GM23248 (cell line): ENCODE measurements around the gene CCDC142. TPM values are rescaled to one million over a fixed set of nuclear protein-coding genes. Genes with fewer than 3 reads are reported as not detected.

Experiments used
- DNase-seq: peaks from one replicate; pipeline ENCODE4 v3.0.0-alpha.2; 2015
- H2AFZ ChIP-seq: fragments of 200-600 bp; sonication (generic); 2 replicates; pipeline ENCODE4 v1.6.1; 2016; ENCODE audit warnings: antibody characterized with exemption
- H3F3A ChIP-seq: fragments of 200-600 bp; sonication (generic); 2 replicates; pipeline ENCODE4 v1.6.1; 2016; ENCODE audit warnings: mild to moderate bottlenecking, antibody characterized with exemption, mixed run types; ENCODE audit not compliant: insufficient read depth
- H3K27ac ChIP-seq: fragments of 200-600 bp; sonication (generic); 2 replicates; pipeline ENCODE4 v1.5.1; 2016; ENCODE audit warnings: mild to moderate bottlenecking
- H3K27me3 ChIP-seq: fragments of 200-600 bp; sonication (generic); replicated peaks from 2 replicates; pipeline ENCODE4 v1.6.1; 2016; ENCODE audit warnings: mild to moderate bottlenecking; ENCODE audit not compliant: insufficient read depth
- H3K36me3 ChIP-seq: fragments of 200-600 bp; sonication (generic); 2 replicates; pipeline ENCODE4 v1.6.1; 2016; ENCODE audit warnings: low read depth, mild to moderate bottlenecking
- H3K4me1 ChIP-seq: fragments of 200-600 bp; sonication (generic); 2 replicates; pipeline ENCODE4 v1.6.1; 2016; ENCODE audit warnings: mild to moderate bottlenecking; ENCODE audit not compliant: insufficient read depth
- H3K4me2 ChIP-seq: fragments of 200-600 bp; sonication (generic); one replicate; pipeline ENCODE4 v1.6.1; 2016; ENCODE audit warnings: mild to moderate bottlenecking; ENCODE audit not compliant: unreplicated experiment
- H3K4me3 ChIP-seq: fragments of 200-600 bp; sonication (generic); 2 replicates; pipeline ENCODE4 v1.5.1; 2016; ENCODE audit warnings: mild to moderate bottlenecking
- H3K79me2 ChIP-seq: fragments of 200-600 bp; sonication (generic); 2 replicates; pipeline ENCODE4 v1.6.1; 2016; ENCODE audit warnings: mild to moderate bottlenecking; ENCODE audit not compliant: insufficient read depth
- H3K9ac ChIP-seq: fragments of 200-600 bp; sonication (generic); 2 replicates; pipeline ENCODE4 v1.6.1; 2016; ENCODE audit warnings: mild to moderate bottlenecking
- H3K9me2 ChIP-seq: fragments of 200-600 bp; sonication (generic); 2 replicates; pipeline ENCODE4 v1.6.1; 2016; ENCODE audit warnings: mixed run types, mild to moderate bottlenecking, moderate library complexity; ENCODE audit not compliant: insufficient read depth
- H3K9me3 ChIP-seq: fragments of 200-600 bp; sonication (generic); one replicate; pipeline ENCODE4 v1.6.1; 2017; ENCODE audit warnings: low read depth
- H4K20me1 ChIP-seq: fragments of 200-600 bp; sonication (generic); 2 replicates; pipeline ENCODE4 v1.6.0; 2016; ENCODE audit not compliant: insufficient read depth
- EZH2 ChIP-seq: fragments of 200-600 bp; sonication (generic); IDR thresholded peaks from 2 replicates; pipeline ENCODE4 v1.6.1; 2018; ENCODE audit warnings: antibody characterized with exemption, mild to moderate bottlenecking; ENCODE audit not compliant: insufficient read depth, poor library complexity, severe bottlenecking
- EZH2phosphoT487 ChIP-seq: fragments of 200-600 bp; sonication (generic); IDR thresholded peaks from 2 replicates; pipeline ENCODE4 v1.6.1; 2018; ENCODE audit warnings: antibody characterized with exemption, moderate library complexity, mild to moderate bottlenecking, low read depth; ENCODE audit not compliant: insufficient read depth
- WGBS, 2 experiments: methylation state at CpG; one replicate each; pipeline ENCODE4 v1.1.6; 2015 to 2017; ENCODE audit warnings: low lambda C conversion rate in 2 of 2, low coverage in 1 of 2; ENCODE audit errors: missing lambda C conversion rate in 2 of 2; 5-methylcytosine and 5-hydroxymethylcytosine counted together
- in situ Hi-C: fragments of 300-500 bp; cut with MboI; formaldehyde crosslinking; loops from 2 replicates; pipeline ENCODE4 v1.15.0; 2020
- polyA plus RNA-seq: library from polyadenylated mRNA; unstranded; fragments of >200 nt; fragmentation: Nextera tagmentation; extraction: Ambion mirVana; gene quantifications from 2 replicates; pipeline ENCODE4 v1.2.1, GENCODE V29; 2016
- total RNA-seq: library from RNA; depleted of rRNA; stranded (reverse); fragments of >200 nt; shearing (Covaris generic); gene quantifications from 2 replicates; pipeline ENCODE4 v1.2.3, GENCODE V29; 2014

Gene CCDC142
- total and polyA plus RNA-seq, 2 experiments from 2014 or later = 5.1 to 6.8 TPM

GRCh38 chr2:74481961-74482800, 617 bp downstream of the CCDC142 start:
- H3K4me1 ChIP-seq = peaks cover 20% of the 10 kb centered on the region
- DNase-seq = peak; percentile 70
- H3K9ac ChIP-seq = peak overlapping the region; percentile 85
- peak overlapping the region; percentile 99 for H3K4me3 ChIP-seq
- in situ Hi-C loops = no loop called here
- no peaks in the 10 kb centered on the region for H4K20me1 ChIP-seq
- no peaks in the 10 kb centered on the region for H3K9me2 ChIP-seq
- peak overlapping the region; percentile 62 for H3K27ac ChIP-seq
- H3F3A ChIP-seq = 0 out of 2 replicates have a peak, but pooled peaks cover 9% of the 10 kb centered on the region
- no peaks in the 10 kb centered on the region for H3K27me3 ChIP-seq
- H3K9me3 ChIP-seq = no peaks in the 10 kb centered on the region
- peaks cover 9% of the 10 kb centered on the region; the same call in 1 of the 2 replicates for H3K36me3 ChIP-seq
- H2AFZ ChIP-seq = peak overlapping the region; percentile 96
- 2 to 3% methylated on average over 50 to 76 of the region's 80 CpGs for WGBS, 2 experiments
- peaks cover 93% of the 10 kb centered on the region for H3K79me2 ChIP-seq
- peak overlapping the region; percentile 97 for H3K4me2 ChIP-seq
- TF ChIP-seq EZH2phosphoT487 (no peak), EZH2 (no peak)

GRCh38 chr2:74481431-74481830, 1.4 kb downstream of the CCDC142 start:
- in situ Hi-C loops = no loop called here
- H3F3A ChIP-seq = 0 out of 2 replicates have a peak, but pooled peaks cover 5% of the 10 kb centered on the region
- peak overlapping the region; percentile 99 for H3K4me3 ChIP-seq
- no peaks in the 10 kb centered on the region for H3K9me2 ChIP-seq
- peaks cover 20% of the 10 kb centered on the region for H3K4me1 ChIP-seq
- peak; percentile 56 for DNase-seq
- H3K4me2 ChIP-seq = peak overlapping the region; percentile 97
- no peaks in the 10 kb centered on the region for H3K9me3 ChIP-seq
- TF ChIP-seq EZH2phosphoT487 = no peak
- no peak for TF ChIP-seq EZH2
- H3K79me2 ChIP-seq = peaks cover 88% of the 10 kb centered on the region
- H3K36me3 ChIP-seq = peaks cover 15% of the 10 kb centered on the region; the same call in 1 of the 2 replicates
- peak overlapping the region; percentile 62; the same call in 1 of the 2 replicates for H3K27ac ChIP-seq
- no peaks in the 10 kb centered on the region for H4K20me1 ChIP-seq
- 47 to 50% methylated on average over 3 of the region's 3 CpGs for WGBS, 2 experiments
- no peaks in the 10 kb centered on the region for H3K27me3 ChIP-seq
- H3K9ac ChIP-seq = peak overlapping the region; percentile 85
- peak overlapping the region; percentile 96 for H2AFZ ChIP-seq

DNA sequence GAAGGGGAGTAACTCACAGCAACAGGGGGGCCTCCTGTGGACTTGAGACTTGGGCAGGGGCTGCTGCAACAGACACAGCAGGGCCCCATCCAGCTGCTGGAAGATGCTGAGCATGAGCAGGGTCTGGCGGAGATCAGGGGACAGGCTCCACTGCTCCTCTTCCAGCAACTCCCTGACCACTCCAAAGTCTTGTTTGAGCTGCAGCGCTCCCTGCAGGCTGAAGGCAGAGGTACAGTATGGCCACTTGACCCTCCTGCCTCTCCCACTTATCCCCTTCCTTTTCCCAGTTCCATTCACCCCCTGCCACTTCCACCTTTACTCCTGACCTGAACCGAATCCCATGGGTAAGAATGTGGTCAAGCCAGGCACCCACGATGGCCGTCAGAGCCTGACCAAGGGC, 7.9 kb downstream of the CCDC142 start:
- in situ Hi-C loops = no loop called here
- Histone ChIP-seq H3K4me2 (no peak overlapping the region), H3K36me3 (peaks cover 15% of the 10 kb centered on the region; the same call in 1 of the 2 replicates), H3K9ac (no peak overlapping the region), H3K27me3 (no peaks in the 10 kb centered on the region), H3K79me2 (peaks cover 40% of the 10 kb centered on the region), H3K4me3 (no peak overlapping the region), H3K9me3 (no peaks in the 10 kb centered on the region), H2AFZ (no peak overlapping the region), H3K9me2 (no peaks in the 10 kb centered on the region), H3K27ac (no peak overlapping the region), H3K4me1 (peaks cover 15% of the 10 kb centered on the region), H3F3A (peaks cover 28% of the 10 kb centered on the region), H4K20me1 (no peaks in the 10 kb centered on the region)
- DNase-seq = no peak
- TF ChIP-seq EZH2 (no peak), EZH2phosphoT487 (no peak)
- WGBS, 2 experiments = 96% methylated on average over 5 of the region's 5 CpGs

DNA sequence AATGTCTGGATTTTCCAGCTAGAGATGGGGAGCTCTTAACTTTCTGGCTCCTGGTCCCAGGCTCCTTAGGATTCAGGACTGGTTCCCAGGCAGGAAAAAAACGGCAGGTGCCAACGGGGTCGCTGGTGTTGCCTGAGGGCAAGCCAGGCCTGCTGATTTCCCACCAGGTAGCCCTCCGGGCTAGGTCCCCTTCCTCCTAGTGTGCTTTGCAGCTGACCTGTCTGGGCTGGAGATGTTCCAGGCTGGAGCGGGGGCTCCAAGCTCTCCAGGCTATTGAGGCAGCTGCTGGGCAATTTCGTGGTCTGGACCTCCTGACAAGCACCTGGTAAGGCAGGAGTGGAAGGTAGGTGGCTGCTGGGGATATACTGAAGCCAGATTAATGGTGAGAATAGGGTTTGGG, 8.3 kb downstream of the CCDC142 start:
- Histone ChIP-seq H4K20me1 (no peaks in the 10 kb centered on the region), H3F3A (peaks cover 28% of the 10 kb centered on the region), H3K9me2 (no peaks in the 10 kb centered on the region), H2AFZ (no peak overlapping the region), H3K4me3 (no peak overlapping the region), H3K27ac (no peak overlapping the region), H3K27me3 (no peaks in the 10 kb centered on the region), H3K9me3 (no peaks in the 10 kb centered on the region), H3K79me2 (peaks cover 36% of the 10 kb centered on the region), H3K4me2 (no peak overlapping the region), H3K36me3 (0 out of 2 replicates have a peak, but pooled peaks cover 13% of the 10 kb centered on the region), H3K4me1 (peaks cover 15% of the 10 kb centered on the region), H3K9ac (no peak overlapping the region)
- 98 to 99% methylated on average over 6 of the region's 6 CpGs for WGBS, 2 experiments
- in situ Hi-C loops = no loop called here
- TF ChIP-seq EZH2phosphoT487 (no peak), EZH2 (no peak)
- no peak for DNase-seq
